ENCODE measurements around the gene NAGLU.
"Not testable (repeated sequence)": the region's sequence is repeated elsewhere in the genome, so short reads cannot be mapped to it uniquely, and the experiment has no call there.

NAGLU gene

DNA sequence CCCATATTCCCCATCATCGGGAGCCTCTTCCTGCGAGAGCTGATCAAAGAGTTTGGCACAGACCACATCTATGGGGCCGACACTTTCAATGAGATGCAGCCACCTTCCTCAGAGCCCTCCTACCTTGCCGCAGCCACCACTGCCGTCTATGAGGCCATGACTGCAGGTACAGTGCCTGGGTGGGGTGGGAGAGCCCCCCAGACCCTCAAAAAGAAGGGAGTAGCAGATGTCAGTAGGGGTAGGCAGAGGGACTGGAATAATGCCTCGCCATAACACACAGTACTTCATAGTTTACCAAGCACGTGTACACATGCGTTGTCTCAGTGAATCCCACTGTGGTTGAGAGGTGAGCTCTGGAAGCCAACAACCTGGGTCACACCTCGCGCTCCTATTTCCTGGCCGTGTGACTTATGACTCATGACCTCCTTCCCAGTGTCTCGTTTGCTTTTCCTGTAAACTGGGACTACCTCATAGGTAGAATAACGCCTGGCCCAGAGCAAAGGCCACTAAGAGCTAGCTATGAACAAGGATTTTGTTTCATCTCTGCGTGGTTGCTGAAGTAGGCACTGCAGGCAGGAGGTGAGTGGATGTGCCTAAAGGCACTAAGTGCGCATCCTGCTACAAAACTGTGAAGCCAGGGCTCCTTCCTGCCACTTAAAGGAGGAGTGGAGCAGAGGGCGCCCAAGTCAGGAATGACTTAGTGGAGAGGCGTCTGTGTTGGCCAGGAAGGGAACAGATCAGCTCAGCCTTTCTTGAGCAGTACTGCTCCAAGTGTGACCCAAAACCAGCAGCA is 5.2 kb downstream of the NAGLU start:
- Histone ChIP-seq H3K36me3 (ENCODE audit: control insufficient read depth in 1 of 2, insufficient read depth in 2 of 2, low read length in 2 of 2) (peaks cover 0 to 36% of the 10 kb centered on the region in 2 donors), H3K27ac (ENCODE audit: low read depth, low read length) (peak overlapping the region; percentile 39), H3K4me3 (ENCODE audit: low read depth in 1 of 2, low read length in 2 of 2) (no peak overlapping the region)

GRCh38 chr17:42543190-42544079 is 7.4 kb downstream of the NAGLU start:
- H3K9me3 ChIP-seq (ENCODE audit: control insufficient read depth in 1 of 2, low read length in 2 of 2) = no peaks in the 10 kb centered on the region
- H3K27me3 ChIP-seq (ENCODE audit: control insufficient read depth in 1 of 2, insufficient read depth in 2 of 2, low read length in 2 of 2) = no peaks in the 10 kb centered on the region
- H3K4me1 ChIP-seq (ENCODE audit: control insufficient read depth in 1 of 2, insufficient read depth in 2 of 2, low read length in 2 of 2) = peaks cover 15 to 18% of the 10 kb centered on the region in 2 donors
- H3K4me3 ChIP-seq (ENCODE audit: low read depth in 1 of 2, low read length in 2 of 2) = no peak overlapping the region
- peaks cover 0 to 30% of the 10 kb centered on the region in 2 donors for H3K36me3 ChIP-seq (ENCODE audit: control insufficient read depth in 1 of 2, insufficient read depth in 2 of 2, low read length in 2 of 2)
- H3K27ac ChIP-seq (ENCODE audit: low read depth, low read length) = no peak overlapping the region
- no peak overlapping the region for H3K9ac ChIP-seq (ENCODE audit: low read depth in 1 of 2, low read length in 2 of 2)

More for the DNA sequence above, 5.2 kb downstream of the NAGLU start:
- Histone ChIP-seq H3K4me1 (ENCODE audit: control insufficient read depth in 1 of 2, insufficient read depth in 2 of 2, low read length in 2 of 2) (peaks cover 21% of the 10 kb centered on the region in 2 donors), H3K27me3 (ENCODE audit: control insufficient read depth in 1 of 2, insufficient read depth in 2 of 2, low read length in 2 of 2) (no peaks in the 10 kb centered on the region), H3K9me3 (ENCODE audit: control insufficient read depth in 1 of 2, low read length in 2 of 2) (no peaks in the 10 kb centered on the region), H3K9ac (ENCODE audit: low read depth in 1 of 2, low read length in 2 of 2) (peak overlapping the region in 1 of 2 donors; percentile 29)

GRCh38 chr17:42544874-42545283 is 8.8 kb downstream of the NAGLU start:
- H3K4me3 ChIP-seq (ENCODE audit: low read depth in 1 of 2, low read length in 2 of 2) = no peak overlapping the region
- no peaks in the 10 kb centered on the region for H3K27me3 ChIP-seq (ENCODE audit: control insufficient read depth in 1 of 2, insufficient read depth in 2 of 2, low read length in 2 of 2)
- peaks cover 15 to 27% of the 10 kb centered on the region in 2 donors for H3K4me1 ChIP-seq (ENCODE audit: control insufficient read depth in 1 of 2, insufficient read depth in 2 of 2, low read length in 2 of 2)
- H3K27ac ChIP-seq (ENCODE audit: low read depth, low read length) = no peak overlapping the region
- H3K9ac ChIP-seq (ENCODE audit: low read depth in 1 of 2, low read length in 2 of 2) = no peak overlapping the region
- peaks cover 0 to 21% of the 10 kb centered on the region in 2 donors for H3K36me3 ChIP-seq (ENCODE audit: control insufficient read depth in 1 of 2, insufficient read depth in 2 of 2, low read length in 2 of 2)
- no peaks in the 10 kb centered on the region for H3K9me3 ChIP-seq (ENCODE audit: control insufficient read depth in 1 of 2, low read length in 2 of 2)

DNA sequence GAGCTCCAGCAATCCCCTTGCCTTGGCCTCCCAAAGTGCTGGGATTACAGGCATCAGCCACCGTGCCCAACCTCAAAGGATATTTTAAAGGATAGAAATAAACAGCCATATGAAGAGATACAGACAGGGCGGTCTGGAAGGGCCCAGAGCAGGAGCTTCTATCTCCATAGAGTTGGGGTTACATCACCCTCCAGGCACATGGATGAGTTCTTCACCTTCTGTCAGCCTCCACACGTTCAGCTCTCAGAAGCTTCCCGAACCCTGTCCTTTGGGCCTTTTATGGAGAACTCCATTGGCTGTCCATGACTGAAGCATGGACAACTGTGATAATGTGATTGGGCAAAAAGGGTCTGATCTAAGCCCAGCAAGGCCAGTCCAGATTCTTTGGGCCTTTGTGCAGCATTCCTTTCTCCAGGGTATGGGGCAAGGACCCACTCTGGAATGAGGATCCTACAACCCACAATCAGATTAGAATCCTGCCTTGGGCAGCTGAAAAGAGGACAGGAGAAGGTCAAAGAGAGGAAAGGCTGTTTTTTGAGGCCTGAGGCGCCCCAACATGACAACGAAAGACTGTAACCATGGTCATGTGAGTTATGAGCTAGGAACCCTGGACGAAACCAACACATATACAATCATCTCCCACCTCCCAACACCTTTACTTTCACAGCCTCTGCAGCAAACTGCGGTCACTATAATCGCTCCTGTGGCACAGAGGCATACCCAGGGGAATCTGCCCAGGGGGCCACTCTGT is 9.9 kb downstream of the NAGLU start:
- H3K27ac ChIP-seq (ENCODE audit: low read depth, low read length); H3K4me3 ChIP-seq (ENCODE audit: low read depth in 1 of 2, low read length in 2 of 2); H3K9ac ChIP-seq (ENCODE audit: low read depth in 1 of 2, low read length in 2 of 2); H3K9me3 ChIP-seq (ENCODE audit: control insufficient read depth in 1 of 2, low read length in 2 of 2); H3K27me3 ChIP-seq (ENCODE audit: control insufficient read depth in 1 of 2, insufficient read depth in 2 of 2, low read length in 2 of 2): not testable (repeated sequence)
- Histone ChIP-seq H3K4me1 (ENCODE audit: control insufficient read depth in 1 of 2, insufficient read depth in 2 of 2, low read length in 2 of 2) (peaks cover 12 to 24% of the 10 kb centered on the region in 2 donors), H3K36me3 (ENCODE audit: control insufficient read depth in 1 of 2, insufficient read depth in 2 of 2, low read length in 2 of 2) (peaks cover 0 to 21% of the 10 kb centered on the region in 2 donors)

DNA sequence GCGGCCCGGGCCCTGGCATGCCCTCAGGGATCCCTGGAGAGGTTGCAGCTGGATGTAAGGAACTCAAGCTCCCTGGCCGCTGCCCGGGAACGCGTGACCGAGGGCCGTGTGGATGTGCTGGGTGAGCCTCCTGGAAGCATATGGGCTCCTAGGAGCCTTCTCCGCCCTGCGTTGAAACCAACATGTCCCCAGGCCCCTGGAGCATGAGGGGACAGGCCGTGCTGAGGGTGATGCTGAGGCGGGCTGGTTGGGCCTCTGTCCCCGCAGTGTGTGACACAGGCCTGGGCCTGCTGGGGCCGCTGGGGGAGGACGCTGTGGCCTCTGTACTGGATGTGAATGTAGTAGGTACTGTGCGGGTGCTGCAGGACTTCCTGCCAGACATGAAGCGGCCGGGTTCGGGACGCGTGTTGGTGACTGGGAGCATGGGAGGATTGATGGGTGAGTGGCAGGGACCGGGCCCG is 11.0 kb downstream of the NAGLU start:
- Histone ChIP-seq H3K9me3 (ENCODE audit: control insufficient read depth in 1 of 2, low read length in 2 of 2) (no peaks in the 10 kb centered on the region), H3K27ac (ENCODE audit: low read depth, low read length) (no peak overlapping the region), H3K27me3 (ENCODE audit: control insufficient read depth in 1 of 2, insufficient read depth in 2 of 2, low read length in 2 of 2) (no peaks in the 10 kb centered on the region), H3K4me1 (ENCODE audit: control insufficient read depth in 1 of 2, insufficient read depth in 2 of 2, low read length in 2 of 2) (peaks cover 3 to 14% of the 10 kb centered on the region in 2 donors), H3K36me3 (ENCODE audit: control insufficient read depth in 1 of 2, insufficient read depth in 2 of 2, low read length in 2 of 2) (peaks cover 0 to 17% of the 10 kb centered on the region in 2 donors), H3K9ac (ENCODE audit: low read depth in 1 of 2, low read length in 2 of 2) (no peak overlapping the region), H3K4me3 (ENCODE audit: low read depth in 1 of 2, low read length in 2 of 2) (no peak overlapping the region)

- Histone ChIP-seq H3K27ac (ENCODE audit: low read depth, low read length) (no peak overlapping the region), H3K4me3 (ENCODE audit: low read depth in 1 of 2, low read length in 2 of 2) (peak overlapping the region; percentile 47 to 48), H3K9me3 (ENCODE audit: control insufficient read depth in 1 of 2, low read length in 2 of 2) (no peaks in the 10 kb centered on the region), H3K9ac (ENCODE audit: low read depth in 1 of 2, low read length in 2 of 2) (peak overlapping the region in 1 of 2 donors; percentile 32), H3K27me3 (ENCODE audit: control insufficient read depth in 1 of 2, insufficient read depth in 2 of 2, low read length in 2 of 2) (no peaks in the 10 kb centered on the region), H3K4me1 (ENCODE audit: control insufficient read depth in 1 of 2, insufficient read depth in 2 of 2, low read length in 2 of 2) (peaks cover 3 to 14% of the 10 kb centered on the region in 2 donors), H3K36me3 (ENCODE audit: control insufficient read depth in 1 of 2, insufficient read depth in 2 of 2, low read length in 2 of 2) (peaks cover 0 to 13% of the 10 kb centered on the region in 2 donors)
Observed at GRCh38 chr17:42547698-42548069, 11.6 kb downstream of the NAGLU start.

GRCh38 chr17:42548070-42548837 is 12.2 kb downstream of the NAGLU start:
- Histone ChIP-seq H3K36me3 (ENCODE audit: control insufficient read depth in 1 of 2, insufficient read depth in 2 of 2, low read length in 2 of 2) (peaks cover 0 to 11% of the 10 kb centered on the region in 2 donors), H3K27ac (ENCODE audit: low read depth, low read length) (no peak overlapping the region), H3K4me3 (ENCODE audit: low read depth in 1 of 2, low read length in 2 of 2) (peak overlapping the region; percentile 47 to 48), H3K27me3 (ENCODE audit: control insufficient read depth in 1 of 2, insufficient read depth in 2 of 2, low read length in 2 of 2) (no peaks in the 10 kb centered on the region), H3K9me3 (ENCODE audit: control insufficient read depth in 1 of 2, low read length in 2 of 2) (no peaks in the 10 kb centered on the region), H3K9ac (ENCODE audit: low read depth in 1 of 2, low read length in 2 of 2) (peak overlapping the region in 1 of 2 donors; percentile 32), H3K4me1 (ENCODE audit: control insufficient read depth in 1 of 2, insufficient read depth in 2 of 2, low read length in 2 of 2) (peaks cover 3 to 14% of the 10 kb centered on the region in 2 donors)

- Histone ChIP-seq H3K27ac (ENCODE audit: low read depth, low read length) (no peak overlapping the region), H3K9ac (ENCODE audit: low read depth in 1 of 2, low read length in 2 of 2) (no peak overlapping the region), H3K9me3 (ENCODE audit: control insufficient read depth in 1 of 2, low read length in 2 of 2) (no peaks in the 10 kb centered on the region), H3K27me3 (ENCODE audit: control insufficient read depth in 1 of 2, insufficient read depth in 2 of 2, low read length in 2 of 2) (no peaks in the 10 kb centered on the region), H3K4me1 (ENCODE audit: control insufficient read depth in 1 of 2, insufficient read depth in 2 of 2, low read length in 2 of 2) (peaks cover 7 to 19% of the 10 kb centered on the region in 2 donors), H3K36me3 (ENCODE audit: control insufficient read depth in 1 of 2, insufficient read depth in 2 of 2, low read length in 2 of 2) (peaks cover 0 to 4% of the 10 kb centered on the region in 2 donors), H3K4me3 (ENCODE audit: low read depth in 1 of 2, low read length in 2 of 2) (peak overlapping the region; percentile 47 to 48)
Observed at GRCh38 chr17:42548993-42549755, 13.1 kb downstream of the NAGLU start.

GRCh38 chr17:42552736-42553135 is 16.7 kb downstream of the NAGLU start, which contains the start of gene HSD17B1:
HSD17B1 (plus strand) TSS chr17:42552923; CDS start chr17:42552934, 11 bp downstream.
- Histone ChIP-seq H3K9ac (ENCODE audit: low read depth in 1 of 2, low read length in 2 of 2) (peak within 1 kb of the TSS in 1 of 2 donors; percentile 90), H3K4me3 (ENCODE audit: low read depth in 1 of 2, low read length in 2 of 2) (peak within 1 kb of the TSS; percentile 84 to 95), H3K4me1 (ENCODE audit: control insufficient read depth in 1 of 2, insufficient read depth in 2 of 2, low read length in 2 of 2) (peaks cover 14 to 26% of the 10 kb centered on the region in 2 donors)
- not testable (repeated sequence) for H3K27me3 ChIP-seq (ENCODE audit: control insufficient read depth in 1 of 2, insufficient read depth in 2 of 2, low read length in 2 of 2); H3K27ac ChIP-seq (ENCODE audit: low read depth, low read length); H3K9me3 ChIP-seq (ENCODE audit: control insufficient read depth in 1 of 2, low read length in 2 of 2); H3K36me3 ChIP-seq (ENCODE audit: control insufficient read depth in 1 of 2, insufficient read depth in 2 of 2, low read length in 2 of 2)

Data from duodenal mucosa (tissue), 2 donors.